Endodermal cell (in vitro differentiated cells): ENCODE data around the gene STAMBP. TPM values are rescaled to one million over a fixed set of nuclear protein-coding genes. Genes with fewer than 3 reads are reported as not detected.

Source experiments
- DNase-seq: peaks from one replicate; pipeline ENCODE4 v3.0.0-alpha.2; 2017
- H3K27ac ChIP-seq: 2 replicates; pipeline ENCODE4 v1.5.1; 2013; ENCODE audit warnings: mild to moderate bottlenecking, low read depth, low read length, moderate library complexity
- H3K27me3 ChIP-seq: 2 replicates; pipeline ENCODE4 v1.6.1; 2013; ENCODE audit warnings: mild to moderate bottlenecking, low read length, moderate library complexity; ENCODE audit not compliant: insufficient read depth, control insufficient read depth, poor library complexity, severe bottlenecking
- H3K36me3 ChIP-seq: 2 replicates; pipeline ENCODE4 v1.7.0; 2013; ENCODE audit warnings: mild to moderate bottlenecking, low read length, moderate library complexity; ENCODE audit not compliant: control insufficient read depth, insufficient read depth
- H3K4me1 ChIP-seq: one replicate; pipeline ENCODE4 v1.7.0; 2013; ENCODE audit warnings: low read length; ENCODE audit not compliant: control insufficient read depth, insufficient read depth
- H3K4me3 ChIP-seq: 2 replicates; pipeline ENCODE4 v1.5.1; 2013; ENCODE audit warnings: mild to moderate bottlenecking, low read length, moderate library complexity
- H3K9ac ChIP-seq: 2 replicates; pipeline ENCODE4 v1.6.1; 2013; ENCODE audit warnings: mild to moderate bottlenecking, low read length, moderate library complexity; ENCODE audit not compliant: poor library complexity, severe bottlenecking; ENCODE audit errors: extremely low read depth
- H3K9me3 ChIP-seq: 2 replicates; pipeline ENCODE4 v1.6.1; 2013; ENCODE audit warnings: mild to moderate bottlenecking, low read length, moderate library complexity; ENCODE audit not compliant: control insufficient read depth
- H3K27ac Mint-ChIP-seq: 2 replicates; pipeline ENCODE4 v1.8.0; 2020; ENCODE audit warnings: mixed read lengths
- H3K27me3 Mint-ChIP-seq: 2 replicates; pipeline ENCODE4 v1.8.0; 2021; ENCODE audit warnings: mild to moderate bottlenecking, mixed read lengths; ENCODE audit not compliant: insufficient read depth
- H3K36me3 Mint-ChIP-seq: 2 replicates; pipeline ENCODE4 v1.8.0; 2020; ENCODE audit warnings: low read depth, mixed read lengths
- H3K4me1 Mint-ChIP-seq: 2 replicates; pipeline ENCODE4 v1.8.0; 2020; ENCODE audit warnings: mixed read lengths
- H3K4me3 Mint-ChIP-seq: 2 replicates; pipeline ENCODE4 v1.8.0; 2020; ENCODE audit warnings: mild to moderate bottlenecking, moderate library complexity, mixed read lengths
- H3K9me3 Mint-ChIP-seq: 2 replicates; pipeline ENCODE4 v1.8.0; 2020; ENCODE audit warnings: mild to moderate bottlenecking, mixed read lengths
- CTCF ChIP-seq: fragments of 200-600 bp; sonication (generic); conservative IDR thresholded peaks from 2 replicates; pipeline ENCODE4 v1.5.0; 2021; ENCODE audit warnings: antibody characterized with exemption, mild to moderate bottlenecking
- WGBS, 2 experiments: methylation state at CpG; one replicate each; pipeline versions ENCODE4 v1.1.5 to v1.1.7; 2013; ENCODE audit warnings: missing lambda C conversion rate in 2 of 2, mixed read lengths in 1 of 2; ENCODE audit not compliant: insufficient coverage in 1 of 2, insufficient read length in 1 of 2; 5-methylcytosine and 5-hydroxymethylcytosine counted together
- total RNA-seq, 2 donors: library from RNA; stranded (reverse); fragmentation: NEBNext Ultra II Directional in 1 of 2; extraction: Animal tissue kit (Norgen Biotek cat#: 25700) in 1 of 2; gene quantifications; 2 replicates in 1 of 2; 3 replicates in 1 of 2; pipeline ENCODE4 v1.2.1, GENCODE V29; 2021

STAMBP gene
- total RNA-seq, 2 donors from 2014 or later: 41.6 to 42.4 TPM

- no peak for TF ChIP-seq CTCF
- Mint-ChIP-seq H3K36me3 (peaks cover 46% of the 10 kb centered on the region), H3K27me3 (no peaks in the 10 kb centered on the region), H3K4me3 (no peak overlapping the region), H3K4me1 (no peaks in the 10 kb centered on the region), H3K27ac (no peak overlapping the region), H3K9me3 (no peaks in the 10 kb centered on the region)
- Histone ChIP-seq H3K27ac (no peak overlapping the region), H3K36me3 (peaks cover 80% of the 10 kb centered on the region), H3K27me3 (no peaks in the 10 kb centered on the region), H3K4me1 (no peaks in the 10 kb centered on the region), H3K9me3 (no peaks in the 10 kb centered on the region), H3K9ac (no peak overlapping the region), H3K4me3 (no peak overlapping the region)
- 85 to 95% methylated on average over 2 of the region's 2 CpGs for WGBS, 2 experiments
- DNase-seq: no peak
Observed at GRCh38 chr2:73844087-73844486, 15.3 kb downstream of the STAMBP start.

GRCh38 chr2:73850009-73850408 is 21.2 kb downstream of the STAMBP start:
- Histone ChIP-seq H3K9me3 (no peaks in the 10 kb centered on the region), H3K4me3 (no peak overlapping the region), H3K36me3 (peaks cover 88% of the 10 kb centered on the region), H3K27ac (no peak overlapping the region), H3K4me1 (no peaks in the 10 kb centered on the region), H3K27me3 (no peaks in the 10 kb centered on the region), H3K9ac (no peak overlapping the region)
- no peak overlapping the region for H3K27ac Mint-ChIP-seq
- no peak for TF ChIP-seq CTCF
- no peaks in the 10 kb centered on the region for H3K9me3 Mint-ChIP-seq
- H3K36me3 Mint-ChIP-seq: peaks cover 57% of the 10 kb centered on the region
- no peaks in the 10 kb centered on the region for H3K27me3 Mint-ChIP-seq
- H3K4me3 Mint-ChIP-seq: no peak overlapping the region
- DNase-seq: no peak
- 86 to 91% methylated on average over 2 of the region's 2 CpGs for WGBS, 2 experiments
- H3K4me1 Mint-ChIP-seq: no peaks in the 10 kb centered on the region

GRCh38 chr2:73851274-73851673 is 22.5 kb downstream of the STAMBP start:
- peaks cover 60% of the 10 kb centered on the region for H3K36me3 Mint-ChIP-seq
- peaks cover 87% of the 10 kb centered on the region for H3K36me3 ChIP-seq
- peak; percentile 70 for TF ChIP-seq CTCF

More at GRCh38 chr2:73851274-73851673, 22.5 kb downstream of the STAMBP start:
- no peaks in the 10 kb centered on the region for H3K9me3 Mint-ChIP-seq
- Histone ChIP-seq H3K4me1 (no peaks in the 10 kb centered on the region), H3K9ac (no peak overlapping the region), H3K4me3 (no peak overlapping the region), H3K27ac (no peak overlapping the region), H3K27me3 (no peaks in the 10 kb centered on the region), H3K9me3 (no peaks in the 10 kb centered on the region)
- no peak overlapping the region for H3K27ac Mint-ChIP-seq
- no peaks in the 10 kb centered on the region for H3K27me3 Mint-ChIP-seq
- H3K4me3 Mint-ChIP-seq: no peak overlapping the region
- peak; percentile 67 for DNase-seq
- no peaks in the 10 kb centered on the region for H3K4me1 Mint-ChIP-seq
- WGBS, 2 experiments: 70 to 93% methylated on average over 2 to 3 of the region's 3 CpGs
